Neuronal stem cell (in vitro differentiated cells): ENCODE data around the gene GRIP1.

Source experiments
- DNase-seq: peaks from one replicate; pipeline ENCODE4 v3.0.0-alpha.2; 2013; ENCODE audit warnings: low spot score
- H2AFZ ChIP-seq: one replicate; pipeline ENCODE4 v1.6.1; 2013; ENCODE audit warnings: mild to moderate bottlenecking, low read length, inconsistent platforms
- H2AK5ac ChIP-seq: 2 replicates; pipeline ENCODE4 v1.6.1; 2013; ENCODE audit warnings: low read depth, mild to moderate bottlenecking, inconsistent platforms, low read length, moderate library complexity, mixed read lengths
- H2BK120ac ChIP-seq: 2 replicates; pipeline ENCODE4 v1.6.1; 2013; ENCODE audit warnings: low read depth, mild to moderate bottlenecking, inconsistent platforms, low read length, moderate library complexity, mixed read lengths
- H2BK12ac ChIP-seq: one replicate; pipeline ENCODE4 v1.6.1; 2013; ENCODE audit warnings: low read length, inconsistent platforms
- H2BK15ac ChIP-seq: 2 replicates; pipeline ENCODE4 v1.6.1; 2013; ENCODE audit warnings: mild to moderate bottlenecking, low read length, inconsistent platforms, mixed read lengths
- H2BK5ac ChIP-seq: one replicate; pipeline ENCODE4 v1.6.1; 2013; ENCODE audit warnings: inconsistent platforms, mild to moderate bottlenecking, low read length, moderate library complexity
- H3K14ac ChIP-seq: one replicate; pipeline ENCODE4 v1.6.1; 2013; ENCODE audit warnings: low read length, inconsistent platforms
- H3K18ac ChIP-seq: 2 replicates; pipeline ENCODE4 v1.6.1; 2013; ENCODE audit warnings: low read length, inconsistent platforms
- H3K23ac ChIP-seq: 2 replicates; pipeline ENCODE4 v1.6.1; 2013; ENCODE audit warnings: low read depth, mild to moderate bottlenecking, mixed read lengths, low read length, inconsistent platforms; ENCODE audit not compliant: poor library complexity
- H3K27ac ChIP-seq: replicated peaks from 3 replicates; pipeline ENCODE4 v1.5.1; 2013; ENCODE audit warnings: low read length, inconsistent platforms
- H3K27me3 ChIP-seq, 3 experiments: 2 replicates each; pipeline ENCODE4 v1.6.1; 2013; ENCODE audit warnings: low read length in 3 of 3, mild to moderate bottlenecking in 2 of 3, inconsistent platforms in 1 of 3, low read depth in 1 of 3, mixed read lengths in 1 of 3, moderate library complexity in 1 of 3; ENCODE audit not compliant: control insufficient read depth in 3 of 3, insufficient read depth in 3 of 3
- H3K36me3 ChIP-seq, 2 donors: replicated peaks in 1 of 2; 2 replicates each; pipeline ENCODE4 v1.6.1; 2013; ENCODE audit warnings: low read length in 2 of 2; ENCODE audit not compliant: control insufficient read depth in 2 of 2, insufficient read depth in 2 of 2
- H3K4ac ChIP-seq: 2 replicates; pipeline ENCODE4 v1.6.1; 2013; ENCODE audit warnings: inconsistent platforms, mild to moderate bottlenecking, low read length, moderate library complexity
- H3K4me1 ChIP-seq, 2 donors: 1 replicate in 1 of 2; 2 replicates in 1 of 2; pipeline ENCODE4 v1.6.1; 2013; ENCODE audit warnings: low read length in 2 of 2, low read depth in 1 of 2; ENCODE audit not compliant: control insufficient read depth in 2 of 2, insufficient read depth in 1 of 2
- H3K4me2 ChIP-seq: one replicate; pipeline ENCODE4 v1.6.1; 2013; ENCODE audit warnings: mild to moderate bottlenecking, low read length, inconsistent platforms; ENCODE audit not compliant: insufficient read depth, poor library complexity, severe bottlenecking
- H3K4me3 ChIP-seq, 2 donors: 2 replicates each; pipeline ENCODE4 v1.5.1; 2013; ENCODE audit warnings: low read length in 2 of 2, mild to moderate bottlenecking in 2 of 2, inconsistent platforms in 1 of 2, moderate library complexity in 1 of 2
- H3K79me1 ChIP-seq: one replicate; pipeline ENCODE4 v1.6.1; 2013; ENCODE audit warnings: low read depth, mild to moderate bottlenecking, inconsistent platforms, low read length, moderate library complexity
- H3K9ac ChIP-seq: one replicate; pipeline ENCODE4 v1.6.1; 2013; ENCODE audit warnings: mild to moderate bottlenecking, low read depth, low read length, inconsistent platforms; ENCODE audit not compliant: poor library complexity
- H3K9me3 ChIP-seq, 2 donors: replicated peaks in 1 of 2; 2 replicates each; pipeline versions ENCODE3 to v1.6.1; 2013; ENCODE audit warnings: low read length in 2 of 2, mild to moderate bottlenecking in 2 of 2, inconsistent platforms in 1 of 2, low read depth in 1 of 2, mixed read lengths in 1 of 2, moderate library complexity in 1 of 2; ENCODE audit not compliant: control insufficient read depth in 2 of 2, insufficient read depth in 1 of 2
- H4K8ac ChIP-seq: one replicate; pipeline ENCODE4 v1.6.1; 2013; ENCODE audit warnings: low read depth, mild to moderate bottlenecking, inconsistent platforms, low read length, moderate library complexity
- H4K91ac ChIP-seq: one replicate; pipeline ENCODE4 v1.6.1; 2013; ENCODE audit warnings: low read length, low read depth, mild to moderate bottlenecking, inconsistent platforms; ENCODE audit not compliant: poor library complexity
- WGBS, 2 donors: extraction: QIAGEN DNeasy Blood & Tissue Kit; methylation state at CpG; one replicate each; pipeline ENCODE4 v1.1.7; 2013; ENCODE audit warnings: missing lambda C conversion rate in 2 of 2, mixed read lengths in 1 of 2; ENCODE audit not compliant: insufficient read length in 2 of 2, insufficient replicate concordance in 1 of 2; ENCODE audit errors: extremely low coverage in 2 of 2; 5-methylcytosine and 5-hydroxymethylcytosine counted together

The GRIP1 gene

GRCh38 chr12:66589095-66589494, 89.8 kb downstream of the GRIP1 start:
- H3K27me3 ChIP-seq, result no peaks in the 10 kb centered on the region
- no CpG with 5 or more reads among the region's 3 CpGs for WGBS, 2 donors
- no peaks in the 10 kb centered on the region for H3K4me1 ChIP-seq
- H4K8ac ChIP-seq, result no peak overlapping the region
- H3K9me3 ChIP-seq, result no peaks in the 10 kb centered on the region
- H3K27ac ChIP-seq, result no peak overlapping the region
- H3K4me2 ChIP-seq, result no peak overlapping the region
- no peak overlapping the region for H3K23ac ChIP-seq
- H3K18ac ChIP-seq, result no peak overlapping the region
- H3K79me1 ChIP-seq, result no peaks in the 10 kb centered on the region
- no peak overlapping the region for H3K4ac ChIP-seq
- no peak overlapping the region for H3K14ac ChIP-seq
- no peak overlapping the region for H2BK5ac ChIP-seq
- no peak overlapping the region for H2BK12ac ChIP-seq
- no peak overlapping the region for H3K4me3 ChIP-seq
- DNase-seq, result no peak
- no peak overlapping the region for H4K91ac ChIP-seq
- no peak overlapping the region for H3K9ac ChIP-seq
- H2AFZ ChIP-seq, result no peak overlapping the region
- no peak overlapping the region for H2BK15ac ChIP-seq
- no peaks in the 10 kb centered on the region for H3K36me3 ChIP-seq
- H2AK5ac ChIP-seq, result no peak overlapping the region
- H2BK120ac ChIP-seq, result no peak overlapping the region

DNA sequence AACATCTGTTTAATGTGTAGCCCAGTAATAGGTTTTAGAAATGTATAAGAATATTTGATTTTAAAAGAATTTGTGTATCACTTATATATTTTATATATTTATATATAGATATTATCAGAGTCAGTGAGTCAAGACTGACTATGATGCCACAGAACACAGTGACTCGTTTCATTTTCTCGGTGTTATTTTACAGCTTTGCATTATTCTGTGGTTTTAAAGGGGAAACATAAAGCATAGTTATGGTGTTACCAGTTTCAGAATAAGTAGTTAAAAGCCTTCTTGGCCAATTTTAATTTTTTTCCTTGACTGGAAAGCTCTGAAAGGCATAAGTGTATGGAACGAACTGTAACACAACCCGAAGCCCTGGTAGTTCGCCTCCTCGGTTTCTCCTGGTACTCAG, 91.0 kb downstream of the GRIP1 start:
- H4K91ac ChIP-seq, result no peak overlapping the region
- no peak overlapping the region for H3K23ac ChIP-seq
- no peak overlapping the region for H3K4ac ChIP-seq
- DNase-seq, result no peak
- H2AK5ac ChIP-seq, result no peak overlapping the region
- H3K9me3 ChIP-seq, result no peaks in the 10 kb centered on the region
- H3K36me3 ChIP-seq, result no peaks in the 10 kb centered on the region
- no CpG with 5 or more reads among the region's 6 CpGs for WGBS, 2 donors
- H3K18ac ChIP-seq, result no peak overlapping the region
- no peak overlapping the region for H2BK5ac ChIP-seq
- H4K8ac ChIP-seq, result no peak overlapping the region
- no peak overlapping the region for H2BK120ac ChIP-seq
- H3K79me1 ChIP-seq, result no peaks in the 10 kb centered on the region
- H3K4me3 ChIP-seq, result no peak overlapping the region
- H2BK12ac ChIP-seq, result no peak overlapping the region
- H3K4me1 ChIP-seq, result no peaks in the 10 kb centered on the region
- no peak overlapping the region for H3K27ac ChIP-seq
- H3K14ac ChIP-seq, result no peak overlapping the region
- H3K27me3 ChIP-seq, result no peaks in the 10 kb centered on the region
- H3K4me2 ChIP-seq, result no peak overlapping the region
- H2BK15ac ChIP-seq, result no peak overlapping the region
- no peak overlapping the region for H2AFZ ChIP-seq
- no peak overlapping the region for H3K9ac ChIP-seq

- Histone ChIP-seq H3K27me3 (no peaks in the 10 kb centered on the region), H2AFZ (no peak overlapping the region), H3K4me3 (no peak overlapping the region), H3K4ac (no peak overlapping the region), H3K79me1 (no peaks in the 10 kb centered on the region), H3K23ac (no peak overlapping the region), H3K4me2 (no peak overlapping the region), H3K9ac (no peak overlapping the region), H3K9me3 (no peaks in the 10 kb centered on the region), H3K18ac (no peak overlapping the region), H3K27ac (no peak overlapping the region), H2BK120ac (no peak overlapping the region), H4K91ac (no peak overlapping the region), H3K14ac (no peak overlapping the region), H3K36me3 (no peaks in the 10 kb centered on the region), H2BK5ac (no peak overlapping the region), H3K4me1 (no peaks in the 10 kb centered on the region), H2BK12ac (no peak overlapping the region), H2AK5ac (no peak overlapping the region), H4K8ac (no peak overlapping the region), H2BK15ac (no peak overlapping the region)
- DNase-seq, result no peak
- no CpG with 5 or more reads among the region's 4 CpGs for WGBS, 2 donors
Observed at GRCh38 chr12:66584673-66585072, 94.2 kb downstream of the GRIP1 start.

- Histone ChIP-seq H3K4ac (no peak overlapping the region), H3K9me3 (no peaks in the 10 kb centered on the region), H3K4me1 (peaks cover 0 to 3% of the 10 kb centered on the region in 2 donors), H2AK5ac (no peak overlapping the region), H2BK120ac (no peak overlapping the region), H3K9ac (no peak overlapping the region), H4K91ac (no peak overlapping the region), H3K14ac (no peak overlapping the region), H3K23ac (peak overlapping the region; percentile 16), H3K27me3 (no peaks in the 10 kb centered on the region), H2AFZ (no peak overlapping the region), H3K27ac (no peak overlapping the region), H3K4me2 (no peak overlapping the region), H2BK5ac (no peak overlapping the region), H3K79me1 (no peaks in the 10 kb centered on the region), H2BK15ac (no peak overlapping the region), H3K4me3 (no peak overlapping the region), H3K18ac (no peak overlapping the region), H3K36me3 (peaks cover 0 to 2% of the 10 kb centered on the region in 2 donors), H2BK12ac (no peak overlapping the region), H4K8ac (no peak overlapping the region)
- no peak for DNase-seq
- whole genome bisulfite sequencing, 2 donors, result no CpG with 5 or more reads among the region's 5 CpGs
Observed at GRCh38 chr12:66573605-66574004, 105.3 kb downstream of the GRIP1 start.
